SU-DHL-6 (cell line): ENCODE results near the gene DLG2.

Source experiments
- H2AFZ ChIP-seq: fragments of 200-600 bp; sonication (generic); 2 replicates; pipeline ENCODE4 v1.6.1; 2014; ENCODE audit warnings: low read depth, mild to moderate bottlenecking, moderate library complexity, mixed read lengths, antibody characterized with exemption, low read length; ENCODE audit not compliant: severe bottlenecking
- H3F3A ChIP-seq: fragments of 200-600 bp; shearing (Covaris generic); 2 replicates; pipeline ENCODE4 v1.6.0; 2016; ENCODE audit warnings: antibody characterized with exemption, mild to moderate bottlenecking; ENCODE audit not compliant: insufficient read depth
- H3K27ac ChIP-seq: fragments of 200-600 bp; sonication (generic); 2 replicates; pipeline ENCODE4 v1.5.1; 2016; ENCODE audit warnings: low read depth, mild to moderate bottlenecking, low read length, moderate library complexity, mixed read lengths
- H3K27me3 ChIP-seq: fragments of 200-600 bp; sonication (generic), shearing (Covaris generic); 2 replicates; pipeline ENCODE4 v1.6.0; 2014; ENCODE audit warnings: mild to moderate bottlenecking, low read length
- H3K36me3 ChIP-seq: fragments of 200-600 bp; sonication (generic); 2 replicates; pipeline ENCODE4 v1.6.1; 2014; ENCODE audit warnings: mild to moderate bottlenecking, low read length, mixed read lengths
- H3K4me2 ChIP-seq: fragments of 300-600, 200-600 bp; shearing (Covaris generic), sonication (generic); 2 replicates; pipeline ENCODE4 v1.6.0; 2014; ENCODE audit warnings: low read length, low read depth, mild to moderate bottlenecking; ENCODE audit not compliant: poor library complexity, severe bottlenecking
- H3K4me3 ChIP-seq: fragments of 200-600 bp; sonication (generic); 2 replicates; pipeline ENCODE4 v1.5.1; 2014; ENCODE audit warnings: antibody characterized with exemption, low read length, mild to moderate bottlenecking, mixed read lengths; ENCODE audit not compliant: insufficient read depth, poor library complexity, severe bottlenecking
- H3K79me2 ChIP-seq: fragments of 200-600 bp; sonication (generic); 2 replicates; pipeline ENCODE4 v1.6.1; 2014; ENCODE audit warnings: mild to moderate bottlenecking, low read length, moderate library complexity; ENCODE audit not compliant: insufficient read depth
- H3K9ac ChIP-seq: fragments of 200-600 bp; sonication (generic); 2 replicates; pipeline ENCODE4 v1.7.0; 2014; ENCODE audit warnings: mild to moderate bottlenecking, low read length
- H3K9me2 ChIP-seq: fragments of 200-600 bp; sonication (generic); replicated peaks from 2 replicates; pipeline ENCODE4 v1.6.1; 2014; ENCODE audit warnings: low read length; ENCODE audit not compliant: insufficient read depth
- H3K9me3 ChIP-seq: fragments of 200-600 bp; sonication (generic); 2 replicates; pipeline ENCODE4 v1.6.1; 2014; ENCODE audit warnings: low read length, mixed read lengths; ENCODE audit not compliant: insufficient read depth
- H4K20me1 ChIP-seq: fragments of 200-600 bp; sonication (generic); 2 replicates; pipeline ENCODE4 v1.6.1; 2014; ENCODE audit warnings: low read depth, mild to moderate bottlenecking, antibody characterized with exemption, low read length, moderate library complexity, mixed read lengths
- EZH2phosphoT487 ChIP-seq: fragments of 200-600 bp; sonication (generic), shearing (Covaris generic); conservative IDR thresholded peaks from 2 replicates; pipeline ENCODE4 v1.6.1; 2018; ENCODE audit warnings: mild to moderate bottlenecking, antibody characterized with exemption, low read length, moderate library complexity, mixed read lengths
- TF ChIP-seq, protein P1 (sequence below): fragments of 200-600 bp; sonication (generic); IDR thresholded peaks from one replicate; pipeline ENCODE4 v1.5.1; 2017; ENCODE audit warnings: antibody characterized with exemption, mild to moderate bottlenecking, low read length, moderate library complexity; ENCODE audit not compliant: insufficient read depth, poor library complexity, severe bottlenecking

The DLG2 gene

DNA sequence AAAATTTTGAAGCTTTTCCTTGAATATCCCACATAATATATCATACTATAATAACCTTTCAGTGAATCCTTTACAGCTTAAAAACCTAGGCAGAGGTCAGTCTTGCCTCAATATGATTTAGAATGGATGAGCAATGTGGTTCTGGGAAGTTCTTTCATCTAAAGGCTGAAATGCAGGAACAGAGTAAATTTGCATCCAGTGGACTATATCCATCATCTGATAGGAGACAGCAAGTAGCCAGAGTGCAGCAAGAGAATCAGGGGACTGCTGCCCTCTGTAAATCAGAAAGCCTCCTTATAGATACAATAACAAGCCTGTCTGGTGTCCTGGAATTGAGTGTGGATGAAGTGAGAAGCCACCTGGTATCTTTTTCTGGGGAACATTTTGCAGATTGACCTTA, 1592.7 kb downstream of the DLG2 start:
- H3K9me2 ChIP-seq: no peaks in the 10 kb centered on the region
- no peaks in the 10 kb centered on the region for H4K20me1 ChIP-seq
- H2AFZ ChIP-seq: no peak overlapping the region
- no peak overlapping the region for H3K4me2 ChIP-seq
- no peaks in the 10 kb centered on the region for H3K79me2 ChIP-seq
- no peak overlapping the region for H3K9ac ChIP-seq
- no peaks in the 10 kb centered on the region for H3K36me3 ChIP-seq
- no peak for TF ChIP-seq EZH2phosphoT487
- TF ChIP-seq, protein P1, sequence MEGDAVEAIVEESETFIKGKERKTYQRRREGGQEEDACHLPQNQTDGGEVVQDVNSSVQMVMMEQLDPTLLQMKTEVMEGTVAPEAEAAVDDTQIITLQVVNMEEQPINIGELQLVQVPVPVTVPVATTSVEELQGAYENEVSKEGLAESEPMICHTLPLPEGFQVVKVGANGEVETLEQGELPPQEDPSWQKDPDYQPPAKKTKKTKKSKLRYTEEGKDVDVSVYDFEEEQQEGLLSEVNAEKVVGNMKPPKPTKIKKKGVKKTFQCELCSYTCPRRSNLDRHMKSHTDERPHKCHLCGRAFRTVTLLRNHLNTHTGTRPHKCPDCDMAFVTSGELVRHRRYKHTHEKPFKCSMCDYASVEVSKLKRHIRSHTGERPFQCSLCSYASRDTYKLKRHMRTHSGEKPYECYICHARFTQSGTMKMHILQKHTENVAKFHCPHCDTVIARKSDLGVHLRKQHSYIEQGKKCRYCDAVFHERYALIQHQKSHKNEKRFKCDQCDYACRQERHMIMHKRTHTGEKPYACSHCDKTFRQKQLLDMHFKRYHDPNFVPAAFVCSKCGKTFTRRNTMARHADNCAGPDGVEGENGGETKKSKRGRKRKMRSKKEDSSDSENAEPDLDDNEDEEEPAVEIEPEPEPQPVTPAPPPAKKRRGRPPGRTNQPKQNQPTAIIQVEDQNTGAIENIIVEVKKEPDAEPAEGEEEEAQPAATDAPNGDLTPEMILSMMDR: no peak
- no peak overlapping the region for H3K4me3 ChIP-seq
- H3K9me3 ChIP-seq: no peaks in the 10 kb centered on the region
- H3K27ac ChIP-seq: no peak overlapping the region
- H3K27me3 ChIP-seq: no peaks in the 10 kb centered on the region
- H3F3A ChIP-seq: no peaks in the 10 kb centered on the region

DNA sequence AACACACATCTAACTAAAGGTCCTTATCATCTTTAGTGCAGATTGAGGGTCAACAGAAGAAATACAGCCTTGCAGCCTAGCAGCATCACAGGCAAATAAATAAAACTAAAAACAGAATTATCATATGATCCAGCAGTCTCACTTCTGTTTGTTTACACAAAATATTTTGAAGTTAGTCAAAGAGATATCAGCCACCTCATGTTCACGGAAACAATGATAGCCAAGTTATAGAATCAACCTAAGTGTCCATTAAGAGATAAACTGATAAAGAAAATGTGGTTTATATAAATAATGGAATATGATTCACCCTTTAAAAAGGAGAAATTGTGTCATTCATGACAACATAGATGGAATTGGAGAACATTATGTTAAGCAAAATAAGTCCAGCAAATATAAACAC, 1602.9 kb downstream of the DLG2 start:
- no peaks in the 10 kb centered on the region for H3K9me3 ChIP-seq

DNA sequence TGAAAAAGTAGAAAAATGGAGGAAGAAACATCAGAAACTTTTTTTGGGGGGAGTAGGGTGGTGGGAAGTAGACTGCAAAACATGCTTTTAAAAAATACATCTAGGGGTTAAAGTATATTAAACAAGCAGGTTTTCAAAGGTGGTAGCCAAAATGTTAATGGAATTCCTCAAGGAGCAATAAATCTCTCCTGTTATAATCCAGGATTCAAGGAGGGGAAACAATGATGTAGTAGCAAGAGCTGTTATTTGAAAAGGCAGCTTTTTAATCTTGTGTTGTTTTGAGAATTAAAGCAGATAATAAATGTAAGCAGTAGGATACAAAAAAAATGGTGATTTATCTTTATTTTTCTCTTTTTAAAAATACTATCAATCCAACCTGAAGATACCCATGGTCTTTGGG, 1604.4 kb downstream of the DLG2 start:
- H3K4me3 ChIP-seq: no peak overlapping the region
- no peak overlapping the region for H3K27ac ChIP-seq
- no peaks in the 10 kb centered on the region for H3K9me3 ChIP-seq
- H3K9me2 ChIP-seq: no peaks in the 10 kb centered on the region
- H2AFZ ChIP-seq: no peak overlapping the region
- no peak overlapping the region for H3K4me2 ChIP-seq
- H3K79me2 ChIP-seq: no peaks in the 10 kb centered on the region
- no peaks in the 10 kb centered on the region for H3F3A ChIP-seq
- H3K36me3 ChIP-seq: no peaks in the 10 kb centered on the region
- no peak overlapping the region for H3K9ac ChIP-seq
- H3K27me3 ChIP-seq: no peaks in the 10 kb centered on the region
- no peaks in the 10 kb centered on the region for H4K20me1 ChIP-seq
- TF ChIP-seq, protein P1: no peak
- TF ChIP-seq EZH2phosphoT487: no peak

More for the DNA sequence above, 1602.9 kb downstream of the DLG2 start:
- Histone ChIP-seq H3K9ac (no peak overlapping the region), H3K4me3 (no peak overlapping the region), H3K9me2 (no peaks in the 10 kb centered on the region), H3K36me3 (no peaks in the 10 kb centered on the region), H4K20me1 (no peaks in the 10 kb centered on the region), H3K79me2 (no peaks in the 10 kb centered on the region), H3F3A (no peaks in the 10 kb centered on the region), H3K27ac (no peak overlapping the region), H3K4me2 (no peak overlapping the region), H2AFZ (no peak overlapping the region), H3K27me3 (no peaks in the 10 kb centered on the region)
- TF ChIP-seq, protein P1: no peak
- TF ChIP-seq EZH2phosphoT487: no peak
